ENCODE measurements around the gene MAEA.
"Not testable (repeated sequence)": the region's sequence is repeated elsewhere in the genome, so short reads cannot be mapped to it uniquely, and the experiment has no call there.

MAEA gene

DNA sequence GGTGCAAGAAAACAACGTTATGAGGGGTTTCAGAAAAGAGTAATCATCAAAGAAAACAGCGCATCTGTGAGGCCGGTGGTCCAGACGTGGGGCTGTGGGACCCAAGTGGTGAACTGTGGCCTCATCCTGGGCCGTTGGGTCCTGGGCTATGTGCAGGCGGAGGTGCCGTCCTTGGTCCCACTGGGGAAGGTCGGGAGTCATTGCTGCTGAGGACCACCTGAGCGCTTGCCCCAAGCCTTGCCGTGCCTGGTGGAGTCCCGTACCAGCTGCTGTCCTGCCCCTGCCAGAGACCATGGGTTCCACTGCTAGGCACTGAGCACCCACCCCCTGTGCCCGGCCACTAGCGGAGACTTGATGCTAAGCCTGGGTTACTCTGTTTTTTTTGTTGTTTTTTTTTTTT is 31.8 kb downstream of the MAEA start:
- H3K4me3 ChIP-seq (ENCODE audit: control insufficient read depth, low read depth, low read length) = no peak overlapping the region
- no peak for DNase-seq (ENCODE audit: low read depth)
- TF ChIP-seq, protein P1, sequence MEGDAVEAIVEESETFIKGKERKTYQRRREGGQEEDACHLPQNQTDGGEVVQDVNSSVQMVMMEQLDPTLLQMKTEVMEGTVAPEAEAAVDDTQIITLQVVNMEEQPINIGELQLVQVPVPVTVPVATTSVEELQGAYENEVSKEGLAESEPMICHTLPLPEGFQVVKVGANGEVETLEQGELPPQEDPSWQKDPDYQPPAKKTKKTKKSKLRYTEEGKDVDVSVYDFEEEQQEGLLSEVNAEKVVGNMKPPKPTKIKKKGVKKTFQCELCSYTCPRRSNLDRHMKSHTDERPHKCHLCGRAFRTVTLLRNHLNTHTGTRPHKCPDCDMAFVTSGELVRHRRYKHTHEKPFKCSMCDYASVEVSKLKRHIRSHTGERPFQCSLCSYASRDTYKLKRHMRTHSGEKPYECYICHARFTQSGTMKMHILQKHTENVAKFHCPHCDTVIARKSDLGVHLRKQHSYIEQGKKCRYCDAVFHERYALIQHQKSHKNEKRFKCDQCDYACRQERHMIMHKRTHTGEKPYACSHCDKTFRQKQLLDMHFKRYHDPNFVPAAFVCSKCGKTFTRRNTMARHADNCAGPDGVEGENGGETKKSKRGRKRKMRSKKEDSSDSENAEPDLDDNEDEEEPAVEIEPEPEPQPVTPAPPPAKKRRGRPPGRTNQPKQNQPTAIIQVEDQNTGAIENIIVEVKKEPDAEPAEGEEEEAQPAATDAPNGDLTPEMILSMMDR (IDR thresholded peaks at IDR 0.05; ENCODE audit: control insufficient read depth, insufficient read depth, low read depth, low read length, missing control alignments) = no peak

DNA sequence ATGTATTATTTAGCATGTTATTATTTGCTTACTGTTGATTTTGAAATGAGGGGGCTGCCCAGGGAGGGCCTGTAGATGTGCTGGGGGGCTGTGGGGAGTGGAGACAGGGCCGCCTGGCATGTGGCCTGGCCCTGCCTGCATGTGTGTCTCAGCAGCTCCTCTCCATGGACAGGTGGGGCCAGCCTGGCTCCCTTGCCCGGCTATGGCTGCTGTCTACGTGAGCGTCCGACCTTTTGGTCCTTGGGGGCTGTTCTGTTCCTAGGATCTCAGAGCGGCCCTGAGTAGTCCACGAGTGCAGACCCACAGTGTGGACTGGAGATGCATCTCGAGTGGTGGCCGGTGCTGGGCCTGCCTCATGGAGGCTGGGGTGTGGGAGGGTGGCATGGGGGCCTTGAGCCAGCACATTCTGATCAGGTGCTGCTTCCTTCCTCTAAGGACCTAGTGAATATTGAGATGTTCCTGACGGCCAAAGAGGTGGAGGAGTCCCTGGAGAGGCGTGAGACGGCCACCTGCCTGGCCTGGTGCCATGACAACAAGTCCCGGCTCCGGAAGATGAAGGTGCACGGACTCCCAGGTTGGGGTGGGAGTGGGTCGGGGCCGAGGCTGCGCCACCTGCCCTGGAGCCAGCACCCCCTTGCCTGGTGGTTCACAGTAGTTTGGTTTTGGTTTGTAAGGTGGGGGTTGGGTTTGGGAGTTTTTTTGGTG is 32.4 kb downstream of the MAEA start:
- DNase-seq (ENCODE audit: low read depth) = no peak
- no peak overlapping the region for H3K4me3 ChIP-seq (ENCODE audit: control insufficient read depth, low read depth, low read length)
- TF ChIP-seq, protein P1 (IDR thresholded peaks at IDR 0.05; ENCODE audit: control insufficient read depth, insufficient read depth, low read depth, low read length, missing control alignments) = no peak

DNA sequence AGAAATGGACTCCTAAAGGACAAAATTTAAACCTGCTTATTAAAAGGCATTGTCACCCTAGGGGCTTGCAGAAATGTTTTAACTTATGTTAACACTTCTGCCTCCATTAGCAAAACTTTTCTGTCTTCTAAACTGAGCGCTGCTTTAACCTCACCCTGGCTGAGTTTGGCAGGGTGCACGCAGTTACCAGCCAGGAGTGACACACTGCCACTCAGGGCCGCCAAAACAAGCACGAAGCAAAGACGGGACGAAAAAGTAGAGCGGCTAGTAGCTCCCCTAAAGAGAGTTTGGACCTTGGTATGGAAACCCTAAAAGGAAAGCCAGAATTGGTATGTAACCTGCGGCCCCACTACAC is 33.6 kb downstream of the MAEA start:
- TF ChIP-seq, protein P1 (IDR thresholded peaks at IDR 0.05; ENCODE audit: control insufficient read depth, insufficient read depth, low read depth, low read length, missing control alignments) = no peak
- DNase-seq (ENCODE audit: low read depth) = no peak
- H3K4me3 ChIP-seq (ENCODE audit: control insufficient read depth, low read depth, low read length) = no peak overlapping the region

DNA sequence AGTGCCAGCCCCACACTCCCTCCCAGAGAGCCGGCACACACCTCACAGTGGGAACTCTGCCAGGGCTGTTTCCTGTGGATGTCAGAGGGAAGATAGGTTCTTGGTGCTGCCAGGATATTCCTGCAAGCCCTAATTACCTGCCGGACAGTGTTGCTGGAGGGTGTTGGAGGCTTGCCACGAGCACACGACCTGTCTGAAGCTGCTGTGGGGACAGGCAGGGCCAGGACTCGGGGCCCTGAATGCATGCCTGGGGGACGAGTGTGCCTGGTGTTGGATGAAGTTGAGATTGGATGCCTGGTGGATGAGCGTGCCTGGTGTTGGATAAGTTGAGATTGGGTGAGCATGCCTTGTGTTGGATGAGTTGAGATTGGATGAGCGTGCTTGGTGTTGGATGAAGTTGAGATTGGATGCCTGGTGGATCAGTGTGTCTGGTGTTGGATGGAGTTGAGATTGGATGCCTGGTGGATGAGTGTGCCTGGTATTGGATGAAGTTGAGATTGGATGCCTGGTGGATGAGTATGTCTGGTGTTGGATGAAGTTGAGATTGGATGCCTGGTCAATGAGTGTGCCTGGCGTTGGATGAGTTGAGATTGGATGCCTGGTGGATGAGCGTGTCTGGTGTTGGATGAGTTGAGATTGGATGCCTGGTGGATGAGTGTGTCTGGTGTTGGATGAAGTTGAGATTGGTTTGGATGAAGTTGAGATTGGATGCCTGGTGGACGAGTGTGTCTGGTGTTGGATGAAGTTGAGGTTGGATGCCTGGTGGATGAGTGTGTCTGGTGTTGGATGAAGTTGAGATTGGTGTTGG is 34.1 kb downstream of the MAEA start:
- TF ChIP-seq, protein P1 (IDR thresholded peaks at IDR 0.05; ENCODE audit: control insufficient read depth, insufficient read depth, low read depth, low read length, missing control alignments) = no peak
- no peak overlapping the region for H3K4me3 ChIP-seq (ENCODE audit: control insufficient read depth, low read depth, low read length)
- DNase-seq (ENCODE audit: low read depth) = peak; percentile 68

DNA sequence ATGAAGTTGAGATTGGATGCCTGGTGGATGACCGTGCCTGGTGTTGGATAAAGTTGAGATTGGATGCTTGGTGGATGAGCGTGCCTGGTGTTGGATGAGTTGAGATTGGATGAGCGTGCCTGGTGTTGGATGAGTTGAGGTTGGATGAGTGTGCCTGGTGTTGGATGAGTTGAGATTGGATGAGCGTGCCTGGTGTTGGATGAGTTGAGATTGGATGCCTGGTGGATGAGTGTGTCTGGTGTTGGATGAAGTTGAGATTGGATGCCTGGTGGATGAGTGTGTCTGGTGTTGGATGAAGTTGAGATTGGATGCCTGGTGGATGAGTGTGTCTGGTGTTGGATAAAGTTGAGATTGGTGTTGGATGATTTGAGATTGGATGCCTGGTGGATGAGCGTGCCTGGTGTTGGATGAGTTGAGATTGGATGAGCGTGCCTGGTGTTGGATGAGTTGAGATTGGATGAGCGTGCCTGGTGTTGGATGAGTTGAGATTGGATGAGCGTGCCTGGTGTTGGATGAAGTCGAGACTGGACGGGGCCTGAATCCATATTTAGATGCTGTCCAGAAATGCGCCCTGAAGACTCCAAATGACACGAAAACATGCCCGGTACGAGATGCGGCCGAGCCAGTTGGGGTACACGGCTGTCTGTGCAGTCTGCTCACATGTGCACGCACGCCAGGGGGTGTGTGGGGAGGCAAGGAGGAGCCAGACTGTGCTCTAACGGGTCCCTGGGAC is 34.9 kb downstream of the MAEA start:
- not testable (repeated sequence) for DNase-seq (ENCODE audit: low read depth); H3K4me3 ChIP-seq (ENCODE audit: control insufficient read depth, low read depth, low read length)

DNA sequence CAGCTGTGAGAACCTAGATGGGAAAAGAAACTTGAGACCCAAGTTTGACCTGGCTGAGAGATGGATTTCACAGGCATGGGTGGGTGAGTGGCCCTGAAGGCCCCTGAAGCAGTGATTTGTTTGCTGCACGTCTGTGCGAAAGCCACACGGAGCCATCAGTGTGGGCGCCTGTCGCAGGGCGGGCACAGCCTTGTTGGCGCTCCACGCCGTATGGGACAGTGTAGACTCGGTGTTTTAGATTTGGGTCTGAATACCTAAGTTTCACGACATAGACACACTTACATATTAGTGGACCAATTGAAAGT is 35.4 kb downstream of the MAEA start:
- no peak for DNase-seq (ENCODE audit: low read depth)
- TF ChIP-seq, protein P1 (IDR thresholded peaks at IDR 0.05; ENCODE audit: control insufficient read depth, insufficient read depth, low read depth, low read length, missing control alignments) = no peak
- H3K4me3 ChIP-seq (ENCODE audit: control insufficient read depth, low read depth, low read length) = no peak overlapping the region
